ENCODE data around the gene CAPN14.

The CAPN14 gene

DNA sequence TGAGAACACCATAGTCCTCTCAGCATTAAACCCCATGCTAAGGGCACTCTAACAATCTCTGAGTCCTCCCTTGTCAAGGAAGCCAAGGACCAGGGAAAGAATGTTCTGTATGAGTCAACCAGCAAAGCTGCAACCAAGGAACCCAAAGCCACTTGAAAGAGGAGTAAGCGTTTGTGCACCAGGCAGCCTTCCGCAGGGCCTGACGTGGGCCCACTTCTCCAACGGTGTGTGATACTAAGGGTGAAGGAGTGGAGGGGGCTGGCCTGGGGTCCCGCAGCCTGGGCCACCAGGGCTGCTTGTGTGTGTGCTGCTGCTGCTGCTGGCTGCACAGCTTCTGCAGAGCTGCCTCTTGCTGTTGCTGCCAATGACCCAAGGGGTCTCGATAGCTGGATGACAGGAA is 49.0 kb downstream of the CAPN14 start:
- peak; percentile 11 for DNase-seq

DNA sequence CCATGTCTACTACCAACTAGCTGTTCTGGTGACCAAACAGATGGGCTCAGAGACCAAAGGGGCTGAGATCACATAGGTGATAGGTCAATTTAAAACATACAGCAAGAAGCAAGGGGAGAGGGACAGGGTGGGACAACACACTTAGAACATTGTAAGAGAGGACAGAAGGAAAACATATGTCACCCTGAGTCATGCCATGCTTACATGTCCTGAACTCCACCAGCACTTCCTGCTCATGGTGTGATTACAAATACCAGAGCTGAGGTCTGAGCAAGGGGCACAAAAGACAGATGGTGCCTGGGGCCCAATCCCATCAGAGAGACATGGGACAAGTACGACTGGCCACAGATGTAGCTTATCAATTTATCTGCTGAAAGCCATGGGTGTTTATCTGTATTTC is 50.4 kb downstream of the CAPN14 start:
- no peak overlapping the region for H3K4me3 ChIP-seq (ENCODE audit: low read depth, low read length)
- H3K27me3 ChIP-seq (replicated peaks) = peaks cover under 1% of the 10 kb centered on the region
- H3K27ac ChIP-seq = no peak overlapping the region
- in situ Hi-C loops (cut with HindIII; ENCODE audit: low pct_ligation_motif_present, low sequenced_read_pairs) = no loop called here
- no peaks in the 10 kb centered on the region for H3K36me3 ChIP-seq (replicated peaks)
- no peak for DNase-seq
- TF ChIP-seq, protein P1, sequence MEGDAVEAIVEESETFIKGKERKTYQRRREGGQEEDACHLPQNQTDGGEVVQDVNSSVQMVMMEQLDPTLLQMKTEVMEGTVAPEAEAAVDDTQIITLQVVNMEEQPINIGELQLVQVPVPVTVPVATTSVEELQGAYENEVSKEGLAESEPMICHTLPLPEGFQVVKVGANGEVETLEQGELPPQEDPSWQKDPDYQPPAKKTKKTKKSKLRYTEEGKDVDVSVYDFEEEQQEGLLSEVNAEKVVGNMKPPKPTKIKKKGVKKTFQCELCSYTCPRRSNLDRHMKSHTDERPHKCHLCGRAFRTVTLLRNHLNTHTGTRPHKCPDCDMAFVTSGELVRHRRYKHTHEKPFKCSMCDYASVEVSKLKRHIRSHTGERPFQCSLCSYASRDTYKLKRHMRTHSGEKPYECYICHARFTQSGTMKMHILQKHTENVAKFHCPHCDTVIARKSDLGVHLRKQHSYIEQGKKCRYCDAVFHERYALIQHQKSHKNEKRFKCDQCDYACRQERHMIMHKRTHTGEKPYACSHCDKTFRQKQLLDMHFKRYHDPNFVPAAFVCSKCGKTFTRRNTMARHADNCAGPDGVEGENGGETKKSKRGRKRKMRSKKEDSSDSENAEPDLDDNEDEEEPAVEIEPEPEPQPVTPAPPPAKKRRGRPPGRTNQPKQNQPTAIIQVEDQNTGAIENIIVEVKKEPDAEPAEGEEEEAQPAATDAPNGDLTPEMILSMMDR (IDR thresholded peaks at IDR 0.05; ENCODE audit: low read depth, low read length, missing control alignments) = no peak

More for the DNA sequence above, 49.0 kb downstream of the CAPN14 start:
- TF ChIP-seq, protein P1 (IDR thresholded peaks at IDR 0.05; ENCODE audit: low read depth, low read length, missing control alignments) = no peak
- H3K27me3 ChIP-seq (replicated peaks) = no peaks in the 10 kb centered on the region
- in situ Hi-C loops (cut with HindIII; ENCODE audit: low pct_ligation_motif_present, low sequenced_read_pairs) = no loop called here
- H3K27ac ChIP-seq = no peak overlapping the region
- H3K36me3 ChIP-seq (replicated peaks) = no peaks in the 10 kb centered on the region
- no peak overlapping the region for H3K4me3 ChIP-seq (ENCODE audit: low read depth, low read length)

DNA sequence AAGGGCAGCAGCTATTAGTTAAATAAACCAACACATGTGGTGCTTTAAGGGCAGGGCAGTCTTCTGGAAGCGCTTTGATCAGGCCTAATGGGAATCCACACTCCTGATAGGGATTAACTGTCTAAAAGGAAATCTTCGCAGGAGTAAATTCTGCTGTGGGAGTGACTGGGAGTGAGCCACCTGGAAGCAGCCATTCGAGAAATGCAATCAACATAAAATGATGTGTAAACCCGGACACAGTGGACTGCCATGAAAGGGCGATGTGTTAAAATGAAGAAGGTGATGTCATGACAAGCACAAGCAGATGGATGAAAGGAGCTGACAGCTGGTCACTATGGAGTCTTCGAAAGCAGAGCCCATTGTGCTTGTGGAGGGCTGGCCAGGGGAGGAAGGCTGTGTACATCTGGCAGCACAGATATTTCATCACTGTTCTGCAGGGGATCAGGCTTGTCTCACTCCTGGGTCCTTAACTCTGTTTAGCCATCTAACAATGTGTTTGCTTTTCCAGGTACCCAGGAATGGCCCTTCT is 54.2 kb downstream of the CAPN14 start:
- H3K27me3 ChIP-seq (replicated peaks) = peaks cover 2% of the 10 kb centered on the region
- in situ Hi-C loops (cut with HindIII; ENCODE audit: low pct_ligation_motif_present, low sequenced_read_pairs) = no loop called here
- no peak overlapping the region for H3K4me3 ChIP-seq (ENCODE audit: low read depth, low read length)
- H3K27ac ChIP-seq = no peak overlapping the region
- no peak for DNase-seq
- no peaks in the 10 kb centered on the region for H3K36me3 ChIP-seq (replicated peaks)
- TF ChIP-seq, protein P1 (IDR thresholded peaks at IDR 0.05; ENCODE audit: low read depth, low read length, missing control alignments) = no peak

DNA sequence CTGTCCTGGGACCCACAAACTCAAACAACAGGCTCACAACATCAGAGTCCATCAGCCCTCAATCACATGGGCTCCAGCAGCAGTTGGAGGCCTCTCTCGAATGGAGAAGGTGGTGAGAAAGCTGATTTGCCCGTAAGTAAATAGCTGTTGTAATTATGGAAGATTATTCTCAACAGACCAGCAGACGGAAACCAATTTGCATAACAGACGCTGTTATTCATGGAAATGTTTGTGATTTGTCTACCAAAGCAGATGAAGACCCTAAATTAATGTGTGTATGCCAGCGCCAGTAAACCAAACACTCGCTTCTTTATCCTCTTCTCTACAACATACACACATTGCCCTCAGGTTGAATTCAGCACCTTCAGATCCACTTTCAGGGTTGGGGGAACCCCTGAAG is 55.7 kb downstream of the CAPN14 start:
- no peak overlapping the region for H3K27ac ChIP-seq
- H3K27me3 ChIP-seq (replicated peaks) = peaks cover 2% of the 10 kb centered on the region
- in situ Hi-C loops (cut with HindIII; ENCODE audit: low pct_ligation_motif_present, low sequenced_read_pairs) = no loop called here
- H3K36me3 ChIP-seq (replicated peaks) = no peaks in the 10 kb centered on the region
- no peak overlapping the region for H3K4me3 ChIP-seq (ENCODE audit: low read depth, low read length)
- DNase-seq = no peak
- TF ChIP-seq, protein P1 (IDR thresholded peaks at IDR 0.05; ENCODE audit: low read depth, low read length, missing control alignments) = no peak

DNA sequence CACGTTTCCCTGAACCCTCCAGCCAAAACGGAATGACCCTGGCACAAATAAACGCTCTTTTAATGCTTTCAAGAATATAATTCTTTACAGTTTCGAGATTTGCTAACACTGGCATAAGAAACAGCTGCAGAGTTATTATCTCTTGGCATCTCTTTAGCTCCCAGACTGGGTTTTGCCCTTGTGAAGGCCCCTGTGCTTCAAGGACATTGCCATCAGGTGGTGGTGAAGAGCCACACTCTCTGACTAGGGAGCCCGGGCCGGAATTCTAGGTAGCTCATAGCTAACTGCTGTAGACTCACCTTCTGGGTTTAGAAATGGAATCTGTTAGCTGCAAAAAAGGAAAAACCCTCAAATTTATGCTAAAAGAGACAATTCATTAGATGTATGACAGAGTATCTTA is 65.8 kb downstream of the CAPN14 start:
- in situ Hi-C loops (cut with HindIII; ENCODE audit: low pct_ligation_motif_present, low sequenced_read_pairs) = no loop called here

More for the DNA sequence above, 65.8 kb downstream of the CAPN14 start:
- Histone ChIP-seq H3K4me3 (ENCODE audit: low read depth, low read length) (no peak overlapping the region), H3K27ac (no peak overlapping the region), H3K27me3 (replicated peaks) (no peaks in the 10 kb centered on the region), H3K36me3 (replicated peaks) (no peaks in the 10 kb centered on the region)
- TF ChIP-seq, protein P1 (IDR thresholded peaks at IDR 0.05; ENCODE audit: low read depth, low read length, missing control alignments) = peak; percentile 26
- DNase-seq = no peak
